ENCODE data around the gene YBX2.

Gene YBX2

DNA sequence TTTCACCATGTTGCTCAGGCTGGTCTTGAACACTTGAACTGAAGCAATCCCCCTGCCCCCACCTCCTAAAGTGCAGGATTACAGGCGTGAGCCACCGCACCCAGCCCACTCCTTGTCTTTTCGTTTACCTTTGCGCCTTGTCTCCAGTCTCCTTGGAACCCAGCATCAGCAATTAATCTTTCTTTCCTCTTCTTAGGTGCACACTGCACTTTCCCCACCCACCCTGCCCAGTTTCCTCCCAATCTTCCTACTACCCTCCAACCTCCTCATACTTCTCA lies 30.7 kb downstream of the YBX2 start:
- H3K27me3 Mint-ChIP-seq, result peaks cover 2% of the 10 kb centered on the region
- H3K4me3 Mint-ChIP-seq, result peak overlapping the region; percentile 82
- peak overlapping the region; percentile 47 for H3K27ac Mint-ChIP-seq
- H3K36me3 Mint-ChIP-seq, result peaks cover 4% of the 10 kb centered on the region
- peaks cover 24% of the 10 kb centered on the region for H3K4me1 Mint-ChIP-seq
- H3K9me3 Mint-ChIP-seq, result no peaks in the 10 kb centered on the region

DNA sequence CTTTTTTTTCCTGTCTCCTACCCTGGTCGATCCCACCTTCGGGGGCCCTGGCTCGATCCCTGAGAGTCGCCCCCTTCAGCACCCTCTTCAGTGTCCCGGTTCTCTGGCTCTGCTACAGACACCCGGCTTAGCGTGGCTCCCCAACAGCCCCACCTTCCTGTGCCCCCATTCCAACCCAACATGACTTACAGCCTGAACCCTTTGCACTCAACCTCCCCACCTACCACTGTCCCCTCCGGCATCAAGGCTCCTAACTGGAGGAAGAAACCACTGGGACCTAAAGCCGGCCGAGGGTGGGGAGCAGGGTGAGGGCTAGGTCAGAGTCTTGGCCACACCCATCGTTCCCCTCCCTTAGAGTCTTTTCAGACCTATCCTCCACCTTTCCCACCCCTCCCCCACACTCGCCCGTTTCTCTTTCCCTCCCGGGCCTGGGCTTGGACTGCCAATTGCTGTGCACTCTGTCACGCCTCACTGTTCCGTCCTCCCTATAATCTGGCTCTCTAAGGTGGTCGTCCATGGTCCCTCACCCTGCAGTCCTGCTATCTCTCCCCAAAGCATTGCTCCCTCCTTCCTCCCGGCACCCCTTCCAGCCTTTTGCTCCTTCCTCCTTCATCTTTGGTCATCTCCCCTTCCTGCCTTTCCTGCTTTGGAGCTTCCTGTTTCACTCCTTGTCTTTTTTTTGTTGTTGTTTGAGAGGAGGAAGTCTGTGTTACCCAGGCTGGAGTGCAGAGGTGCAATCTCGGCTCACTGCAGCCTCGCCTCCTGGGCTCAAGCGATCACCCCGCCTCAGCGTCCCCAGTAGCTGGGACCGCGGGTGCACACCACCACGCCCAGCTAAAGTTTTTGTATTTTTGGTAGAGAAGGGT lies 31.3 kb downstream of the YBX2 start:
- H3K4me1 Mint-ChIP-seq, result peaks cover 24% of the 10 kb centered on the region
- H3K27ac Mint-ChIP-seq, result peak overlapping the region; percentile 59
- H3K9me3 Mint-ChIP-seq, result no peaks in the 10 kb centered on the region
- peaks cover 2% of the 10 kb centered on the region for H3K27me3 Mint-ChIP-seq
- peak overlapping the region; percentile 82 for H3K4me3 Mint-ChIP-seq
- H3K36me3 Mint-ChIP-seq, result peaks cover 4% of the 10 kb centered on the region

DNA sequence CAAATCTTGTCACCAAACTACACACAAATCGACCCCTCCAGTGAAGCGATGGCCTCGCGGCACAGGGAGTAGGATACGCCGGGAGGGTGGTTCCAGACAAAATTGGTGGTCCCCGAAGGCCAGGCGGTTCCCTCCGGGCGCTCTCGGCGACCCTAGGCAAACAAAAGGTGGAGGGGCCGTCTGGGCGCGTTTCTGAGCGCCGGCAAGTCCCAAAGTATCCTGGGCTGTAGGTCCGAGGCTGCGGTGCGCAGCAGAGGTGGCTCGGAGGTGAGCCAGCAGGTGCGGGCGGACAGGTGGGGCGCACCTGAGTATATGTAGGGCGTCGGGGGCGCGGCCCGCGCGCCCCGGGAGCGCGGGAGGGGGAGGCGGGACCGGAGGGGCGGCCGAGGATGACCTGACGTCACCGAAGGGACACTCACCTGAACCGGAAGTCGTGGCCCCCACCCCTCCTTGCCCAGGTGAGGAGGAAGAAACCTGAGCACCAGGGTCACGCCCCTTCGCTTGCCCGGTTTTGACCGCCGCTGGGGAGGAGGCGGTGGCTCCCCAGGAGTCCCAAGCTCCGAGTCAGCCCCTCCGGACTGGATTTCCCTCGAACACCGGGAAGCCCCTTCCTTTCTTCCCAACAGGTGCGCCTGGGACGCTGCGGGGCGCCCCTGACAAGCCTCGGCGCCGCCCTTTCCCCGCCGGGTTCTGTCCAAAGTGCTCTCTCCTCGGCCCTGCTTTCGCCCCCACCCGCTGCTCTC lies 32.1 kb downstream of the YBX2 start, which contains the start of gene CLDN7:
Gene CLDN7 (minus strand): TSS at position 287 of the 743 bp plus-strand sequence. CDS start 435 bp downstream, outside the sequence.
- Mint-ChIP-seq H3K27me3 (peaks cover 2% of the 10 kb centered on the region), H3K27ac (peak within 1 kb of the TSS; percentile 59), H3K4me3 (peak within 1 kb of the TSS; percentile 82), H3K4me1 (peaks cover 24% of the 10 kb centered on the region), H3K9me3 (no peaks in the 10 kb centered on the region), H3K36me3 (peaks cover 4% of the 10 kb centered on the region)

DNA sequence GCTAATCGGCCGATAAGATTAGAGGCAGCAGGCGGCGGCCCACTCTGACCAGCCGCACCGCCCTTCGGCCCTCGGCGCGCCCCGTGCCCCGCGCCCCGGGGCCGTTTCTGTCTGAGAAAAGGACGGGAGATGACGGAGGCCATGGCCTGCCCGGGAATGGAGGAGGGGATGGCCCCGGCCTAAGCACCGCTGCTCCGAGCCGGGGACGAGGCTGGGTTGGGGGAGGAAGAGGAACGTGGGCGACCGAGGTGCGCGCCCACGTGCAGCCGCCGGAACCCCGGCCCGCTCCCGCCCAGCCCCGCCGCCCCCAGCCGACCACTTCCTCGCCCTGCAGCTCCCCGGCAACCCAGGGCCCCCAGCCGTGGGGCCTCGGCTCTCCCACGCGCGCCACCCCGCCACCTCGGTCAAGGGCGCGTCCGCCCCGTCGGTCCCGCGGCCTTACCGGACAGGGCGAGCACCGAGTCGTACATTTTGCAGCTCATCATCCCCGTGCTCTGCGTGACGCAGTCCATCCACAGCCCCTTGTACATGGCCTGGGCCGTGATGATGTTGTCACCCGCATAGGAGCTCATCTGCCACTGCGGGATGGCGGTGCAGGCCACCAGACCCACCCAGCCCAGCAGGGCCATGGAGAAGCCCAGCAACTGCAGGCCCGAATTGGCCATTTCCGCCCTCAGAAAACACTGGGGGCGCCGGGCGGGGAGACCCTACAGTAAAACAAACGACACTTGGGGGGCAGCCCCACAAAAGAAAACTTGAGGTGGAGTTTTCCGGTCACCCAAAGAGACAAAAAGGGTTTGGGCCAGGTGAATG lies 32.9 kb downstream of the YBX2 start:
- H3K36me3 Mint-ChIP-seq, result peaks cover 4% of the 10 kb centered on the region
- peak overlapping the region; percentile 30 for H3K27ac Mint-ChIP-seq
- peaks cover 2% of the 10 kb centered on the region for H3K27me3 Mint-ChIP-seq
- H3K9me3 Mint-ChIP-seq, result no peaks in the 10 kb centered on the region
- peaks cover 24% of the 10 kb centered on the region for H3K4me1 Mint-ChIP-seq
- peak overlapping the region; percentile 62 for H3K4me3 Mint-ChIP-seq

DNA sequence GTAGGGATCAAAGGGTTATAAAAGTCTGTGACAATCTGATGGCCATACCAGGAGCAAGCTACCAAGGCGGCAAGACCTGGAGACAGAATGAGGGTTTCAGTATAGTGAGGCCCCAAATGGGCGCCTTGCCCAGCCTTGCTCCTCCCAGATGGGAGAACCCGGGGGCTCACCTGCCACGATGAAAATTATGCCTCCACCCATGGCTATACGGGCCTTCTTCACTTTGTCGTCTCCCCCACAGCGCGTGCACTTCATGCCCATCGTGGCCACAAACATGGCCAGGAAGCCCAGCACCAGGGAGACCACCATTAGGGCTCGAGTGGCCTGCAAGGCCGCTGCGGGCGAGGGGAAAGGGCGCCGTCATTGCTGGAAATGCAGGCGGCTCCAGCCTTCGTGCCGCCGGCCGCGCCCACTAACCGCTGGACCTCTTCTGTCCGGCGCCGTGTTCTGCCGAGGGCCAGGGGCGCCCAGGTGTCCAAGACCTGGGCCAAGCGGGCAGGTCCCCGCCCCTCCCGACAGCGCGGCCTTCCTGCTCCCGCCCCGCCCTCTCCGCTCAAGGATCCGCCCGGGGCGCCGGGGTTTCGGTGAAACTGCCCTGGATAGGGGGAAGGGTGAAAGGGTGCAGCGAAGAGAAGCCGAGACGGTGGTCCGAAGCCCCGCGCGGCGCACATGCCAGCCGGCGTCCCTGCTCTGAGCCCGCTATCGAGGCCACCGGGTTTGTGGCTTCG lies 33.6 kb downstream of the YBX2 start:
- Mint-ChIP-seq H3K27me3 (peaks cover 2% of the 10 kb centered on the region), H3K4me1 (peaks cover 24% of the 10 kb centered on the region), H3K36me3 (peaks cover 4% of the 10 kb centered on the region), H3K4me3 (peak overlapping the region; percentile 64), H3K27ac (peak overlapping the region; percentile 17), H3K9me3 (no peaks in the 10 kb centered on the region)

DNA sequence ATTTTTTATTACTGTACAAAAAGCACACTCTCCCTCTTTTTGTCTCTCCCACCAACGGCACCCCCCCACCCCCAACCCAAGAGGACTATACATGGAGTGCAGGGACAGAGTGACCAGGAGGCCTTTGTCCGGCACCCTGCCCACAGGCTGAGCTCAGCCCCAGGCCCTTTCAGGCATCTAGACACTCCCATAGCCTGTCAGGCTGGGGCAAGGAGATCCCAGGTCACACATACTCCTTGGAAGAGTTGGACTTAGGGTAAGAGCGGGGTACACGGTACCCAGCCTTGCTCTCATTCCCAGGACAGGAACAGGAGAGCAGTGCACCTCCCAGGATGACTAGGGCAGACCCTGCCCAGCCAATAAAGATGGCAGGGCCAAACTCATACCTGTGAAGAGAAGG lies 34.3 kb downstream of the YBX2 start:
- Mint-ChIP-seq H3K9me3 (no peaks in the 10 kb centered on the region), H3K4me1 (peaks cover 24% of the 10 kb centered on the region), H3K27me3 (peaks cover 2% of the 10 kb centered on the region), H3K4me3 (peak overlapping the region; percentile 64), H3K27ac (no peak overlapping the region), H3K36me3 (peaks cover 4% of the 10 kb centered on the region)

DNA sequence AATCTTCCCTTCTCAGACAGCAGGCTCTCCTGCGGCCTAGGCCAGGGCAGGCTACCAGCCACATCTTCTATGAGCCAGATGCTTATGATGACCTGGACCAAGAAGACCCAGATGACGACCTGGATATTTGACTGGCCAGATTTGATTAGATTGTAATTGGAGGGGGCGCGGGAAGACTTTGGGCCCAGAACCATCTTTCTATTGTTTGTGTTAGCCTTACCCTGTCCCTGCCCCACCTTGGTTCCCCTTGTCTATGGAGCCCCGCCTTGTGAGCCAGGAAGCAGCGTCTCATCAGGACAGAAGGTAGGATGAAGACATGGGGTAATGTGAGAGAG lies 34.9 kb downstream of the YBX2 start:
- peaks cover 7% of the 10 kb centered on the region for H3K36me3 Mint-ChIP-seq
- H3K27ac Mint-ChIP-seq, result peak overlapping the region; percentile 10
- H3K4me1 Mint-ChIP-seq, result peaks cover 27% of the 10 kb centered on the region
- H3K4me3 Mint-ChIP-seq, result no peak overlapping the region
- H3K9me3 Mint-ChIP-seq, result no peaks in the 10 kb centered on the region
- H3K27me3 Mint-ChIP-seq, result peaks cover 2% of the 10 kb centered on the region

DNA sequence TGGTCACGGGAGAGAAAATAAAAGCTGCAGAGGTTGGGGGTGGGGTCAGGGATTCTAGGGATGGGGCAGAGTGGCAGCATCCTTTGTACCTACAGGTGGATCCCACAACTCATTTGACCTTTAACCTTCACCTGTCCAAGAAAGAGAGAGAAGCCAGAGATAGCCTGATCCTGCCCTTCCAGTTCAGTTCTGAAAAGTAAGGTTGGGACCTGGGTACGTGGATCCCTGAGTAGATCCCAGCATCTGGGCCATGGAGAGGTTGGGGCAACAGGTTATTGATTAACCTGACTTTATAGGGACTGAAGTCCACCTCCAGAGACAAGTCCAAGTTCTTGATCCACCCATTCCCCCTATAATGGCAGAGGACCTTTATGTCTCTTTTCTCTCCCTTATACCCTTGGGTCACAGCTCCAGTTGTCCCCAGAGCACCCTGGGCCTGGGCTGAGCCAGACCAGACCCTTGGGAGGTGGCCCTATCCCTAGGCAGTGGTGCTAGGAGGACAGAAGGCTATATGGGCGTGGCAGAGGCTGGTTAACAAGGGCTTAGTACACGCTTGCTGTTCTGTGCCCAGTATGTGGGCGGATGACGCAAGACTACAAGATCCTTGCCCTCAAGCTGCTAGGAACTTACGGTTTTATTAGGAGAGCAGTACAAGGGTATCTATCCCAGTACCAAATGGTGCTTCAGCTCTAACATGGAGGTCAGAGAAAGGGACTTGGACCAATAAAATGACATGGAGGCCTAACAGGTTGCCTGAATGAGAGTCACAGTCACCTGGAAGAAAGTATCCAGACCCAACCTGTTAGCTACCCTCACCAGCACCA lies 35.5 kb downstream of the YBX2 start:
- peaks cover 28% of the 10 kb centered on the region for H3K4me1 Mint-ChIP-seq
- H3K4me3 Mint-ChIP-seq, result no peak overlapping the region
- peak overlapping the region; percentile 10 for H3K27ac Mint-ChIP-seq
- peaks cover 2% of the 10 kb centered on the region for H3K27me3 Mint-ChIP-seq
- H3K36me3 Mint-ChIP-seq, result peaks cover 8% of the 10 kb centered on the region
- H3K9me3 Mint-ChIP-seq, result no peaks in the 10 kb centered on the region

DNA sequence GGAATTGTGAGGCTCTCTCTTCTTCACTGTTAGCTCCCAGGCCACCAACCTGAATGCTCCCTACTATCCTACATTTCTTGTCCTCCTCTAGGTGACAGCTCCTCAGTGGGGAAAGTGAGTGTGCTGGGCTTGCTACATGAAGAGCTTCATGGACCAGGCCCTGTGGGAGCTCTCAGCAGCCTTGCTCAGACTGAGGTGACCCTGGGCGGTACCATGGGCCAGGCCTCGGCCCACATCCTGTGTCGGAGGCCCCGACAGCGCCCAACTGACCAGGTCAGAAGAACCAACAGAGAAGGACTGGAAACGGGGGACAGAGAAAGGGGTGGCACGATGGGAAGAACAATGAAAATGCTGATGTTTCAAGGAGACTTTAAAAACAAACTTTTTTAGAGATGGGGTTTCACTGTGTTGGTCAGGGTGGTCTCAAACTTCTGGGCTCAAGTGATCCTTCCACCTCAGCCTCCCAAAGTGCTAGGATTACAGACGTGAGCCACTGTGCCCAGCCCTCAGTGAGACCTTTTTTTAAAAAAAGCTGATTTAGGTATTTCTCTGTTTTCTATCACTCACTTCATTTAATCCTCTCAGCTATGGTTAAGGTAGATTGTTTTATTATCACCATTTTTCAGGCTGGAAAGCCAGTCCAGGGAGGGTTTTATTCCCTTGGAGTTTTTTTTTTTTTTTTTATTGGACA lies 37.5 kb downstream of the YBX2 start:
- H3K36me3 Mint-ChIP-seq, result peaks cover 11% of the 10 kb centered on the region
- no peak overlapping the region for H3K27ac Mint-ChIP-seq
- no peaks in the 10 kb centered on the region for H3K27me3 Mint-ChIP-seq
- no peaks in the 10 kb centered on the region for H3K9me3 Mint-ChIP-seq
- H3K4me1 Mint-ChIP-seq, result peaks cover 22% of the 10 kb centered on the region
- no peak overlapping the region for H3K4me3 Mint-ChIP-seq

DNA sequence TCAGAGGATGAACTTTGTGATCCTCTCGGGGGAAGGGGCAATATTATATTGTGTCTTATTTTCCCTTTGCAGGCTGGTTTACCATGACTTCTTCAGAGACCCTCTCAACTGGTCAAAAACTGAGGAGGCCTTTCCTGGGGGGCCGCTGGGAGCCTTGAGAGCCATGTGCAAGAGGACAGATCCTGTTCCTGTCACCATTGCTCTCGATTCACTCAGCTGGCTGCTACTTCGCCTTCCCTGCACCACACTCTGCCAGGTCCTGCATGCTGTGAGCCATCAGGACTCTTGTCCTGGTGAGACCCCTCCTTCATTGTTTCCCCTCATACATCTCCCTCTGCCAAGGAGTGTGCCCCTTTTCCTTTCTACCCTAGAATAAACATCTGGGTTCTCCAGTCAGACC lies 39.9 kb downstream of the YBX2 start:
- peaks cover 27% of the 10 kb centered on the region for H3K4me1 Mint-ChIP-seq
- no peak overlapping the region for H3K27ac Mint-ChIP-seq
- no peaks in the 10 kb centered on the region for H3K27me3 Mint-ChIP-seq
- peaks cover 11% of the 10 kb centered on the region for H3K36me3 Mint-ChIP-seq
- no peaks in the 10 kb centered on the region for H3K9me3 Mint-ChIP-seq
- H3K4me3 Mint-ChIP-seq, result no peak overlapping the region

DNA sequence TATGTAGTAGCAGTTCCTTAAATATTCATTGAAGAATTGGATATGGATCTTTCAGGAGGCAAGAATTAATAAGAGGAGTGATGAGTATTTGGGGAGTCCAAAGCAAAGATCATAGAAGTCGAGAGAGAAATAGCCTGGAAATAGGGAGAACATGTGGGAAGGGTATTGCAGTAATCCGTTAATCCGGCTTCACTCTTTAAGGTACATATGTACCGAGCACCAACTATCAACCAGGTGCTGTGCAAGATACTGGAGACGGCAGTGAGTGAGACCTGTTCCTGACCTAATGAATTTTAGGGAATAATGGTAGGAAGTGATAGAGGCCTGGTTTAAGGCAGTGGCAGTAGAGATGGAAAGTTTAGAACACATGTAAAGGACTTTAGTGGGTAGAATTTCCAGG lies 41.4 kb downstream of the YBX2 start:
- H3K4me3 Mint-ChIP-seq, result peak overlapping the region; percentile 92
- H3K27ac Mint-ChIP-seq, result peak overlapping the region; percentile 99
- no peaks in the 10 kb centered on the region for H3K9me3 Mint-ChIP-seq
- H3K36me3 Mint-ChIP-seq, result peaks cover 7% of the 10 kb centered on the region
- peaks cover 39% of the 10 kb centered on the region for H3K4me1 Mint-ChIP-seq
- H3K27me3 Mint-ChIP-seq, result no peaks in the 10 kb centered on the region

DNA sequence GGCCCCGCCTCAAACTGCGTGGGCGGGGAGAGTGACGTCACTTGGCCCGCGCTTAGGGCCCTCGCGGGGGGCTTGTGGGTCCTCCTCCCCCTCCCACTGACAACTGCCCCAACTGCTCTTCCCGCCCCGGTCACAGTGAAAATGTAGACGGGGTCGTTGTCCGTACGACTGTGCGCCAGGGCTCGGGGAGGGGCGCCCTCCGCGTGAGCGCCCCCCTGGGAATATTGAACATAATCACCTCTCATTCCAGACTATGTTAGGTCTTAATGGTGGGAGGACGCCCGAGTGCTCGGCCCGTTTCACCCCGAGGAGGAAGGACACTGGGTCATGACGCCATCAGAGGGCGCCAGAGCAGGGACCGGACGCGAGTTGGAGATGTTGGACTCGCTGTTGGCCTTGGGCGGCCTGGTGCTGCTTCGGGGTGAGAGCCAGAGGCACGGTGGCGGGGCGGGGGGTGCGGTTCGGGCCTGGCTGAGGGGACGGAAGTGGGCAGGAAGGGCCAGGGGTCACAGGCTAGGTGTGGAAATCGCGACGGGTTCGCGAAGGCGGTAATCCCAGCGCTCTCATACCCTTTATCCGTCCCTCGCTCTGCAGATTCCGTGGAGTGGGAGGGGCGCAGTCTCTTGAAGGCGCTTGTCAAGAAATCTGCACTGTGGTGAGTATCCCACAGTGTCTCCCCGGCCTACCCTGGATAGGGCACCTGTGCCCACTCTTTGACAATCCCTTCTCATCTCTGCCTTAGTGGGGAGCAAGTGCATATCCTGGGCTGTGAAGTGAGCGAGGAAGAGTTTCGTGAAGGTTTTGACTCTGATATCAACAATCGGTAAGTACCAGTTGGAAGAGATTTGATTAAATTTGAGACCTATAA lies 42.0 kb downstream of the YBX2 start, which contains the start of gene ELP5:
Gene ELP5 (plus strand): TSS at position 40 of the 868 bp plus-strand sequence. CDS start 336 bp downstream, at position 376.
- peaks cover 39% of the 10 kb centered on the region for H3K4me1 Mint-ChIP-seq
- H3K9me3 Mint-ChIP-seq, result no peaks in the 10 kb centered on the region
- no peaks in the 10 kb centered on the region for H3K27me3 Mint-ChIP-seq
- H3K27ac Mint-ChIP-seq, result peak within 1 kb of the TSS; percentile 99
- peak within 1 kb of the TSS; percentile 92 for H3K4me3 Mint-ChIP-seq
- peaks cover 7% of the 10 kb centered on the region for H3K36me3 Mint-ChIP-seq

DNA sequence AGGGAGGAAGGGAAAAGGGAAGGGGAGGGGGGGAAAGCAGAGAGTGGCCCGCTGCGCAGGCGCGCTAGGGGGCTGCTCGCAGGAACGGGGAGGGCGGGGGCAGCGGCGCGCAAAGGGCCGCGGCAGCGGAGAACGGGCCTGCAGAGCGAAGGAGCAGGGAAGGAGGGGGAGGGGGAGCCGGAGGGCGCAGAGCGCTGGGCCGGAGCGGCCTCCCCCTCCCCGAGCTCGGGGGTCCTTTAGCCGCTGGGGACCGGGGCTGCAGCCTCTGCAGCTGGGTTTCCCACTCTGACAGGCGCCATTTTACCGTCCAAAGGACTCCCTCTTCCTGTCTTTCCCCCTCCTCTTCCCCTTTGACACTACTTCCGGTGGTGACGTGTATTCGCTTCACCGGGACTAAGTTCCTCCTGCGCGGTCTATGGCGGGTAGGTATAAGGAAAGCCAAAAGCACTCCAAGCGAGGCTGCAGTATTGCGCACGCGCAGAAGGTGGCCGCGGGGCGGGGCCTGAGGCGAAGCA lies 42.7 kb downstream of the YBX2 start, which contains the start of gene CTDNEP1:
Gene CTDNEP1 (minus strand): TSS at position 74 of the 515 bp plus-strand sequence. CDS start 438 bp downstream, outside the sequence.
- Mint-ChIP-seq H3K27me3 (no peaks in the 10 kb centered on the region), H3K27ac (peak within 1 kb of the TSS; percentile 99), H3K9me3 (no peaks in the 10 kb centered on the region), H3K4me3 (peak within 1 kb of the TSS; percentile 92), H3K4me1 (peaks cover 39% of the 10 kb centered on the region), H3K36me3 (peaks cover 7% of the 10 kb centered on the region)
